ENCODE results near the gene KIAA0232.

KIAA0232 gene

GRCh38 chr4:6746721-6747293 lies 35.7 kb upstream of the KIAA0232 start:
- no peaks in the 10 kb centered on the region for H3K9me3 ChIP-seq (ENCODE audit: insufficient read depth, low read length)
- no peak overlapping the region for H3K4me2 ChIP-seq (ENCODE audit: low read length)
- no peak overlapping the region for H3K9ac ChIP-seq (ENCODE audit: low read length)
- no peaks in the 10 kb centered on the region for H3K4me1 ChIP-seq (ENCODE audit: low read length)
- no peaks in the 10 kb centered on the region; the same call in 1 of the 2 replicates for H3K27me3 ChIP-seq (ENCODE audit: low read depth, low read length)
- H3K4me3 ChIP-seq (ENCODE audit: low read length) = no peak overlapping the region
- no peak overlapping the region for H2AFZ ChIP-seq (ENCODE audit: low read depth, low read length)
- H4K20me1 ChIP-seq (ENCODE audit: insufficient read depth, low read length) = no peaks in the 10 kb centered on the region
- TF ChIP-seq EZH2phosphoT487 (IDR thresholded peaks at IDR 0.05; ENCODE audit: low read depth) (no peak), CTCF (IDR thresholded peaks at IDR 0.05; ENCODE audit: low read depth, low read length) (no peak)
- no peaks in the 10 kb centered on the region for H3K79me2 ChIP-seq (ENCODE audit: low read length)
- H3K36me3 ChIP-seq (replicated peaks; ENCODE audit: low read depth, low read length) = no peaks in the 10 kb centered on the region
- H3K27ac ChIP-seq (ENCODE audit: low read length) = no peak overlapping the region

- H3K4me2 ChIP-seq (ENCODE audit: low read length) = no peak overlapping the region
- no peak overlapping the region for H3K4me3 ChIP-seq (ENCODE audit: low read length)
- H3K4me1 ChIP-seq (ENCODE audit: low read length) = no peaks in the 10 kb centered on the region
- no peaks in the 10 kb centered on the region for H4K20me1 ChIP-seq (ENCODE audit: insufficient read depth, low read length)
- no peak for TF ChIP-seq EZH2phosphoT487 (IDR thresholded peaks at IDR 0.05; ENCODE audit: low read depth)
- no peak for TF ChIP-seq CTCF (IDR thresholded peaks at IDR 0.05; ENCODE audit: low read depth, low read length)
- no peak overlapping the region for H2AFZ ChIP-seq (ENCODE audit: low read depth, low read length)
- no peaks in the 10 kb centered on the region for H3K79me2 ChIP-seq (ENCODE audit: low read length)
- no peaks in the 10 kb centered on the region; the same call in 1 of the 2 replicates for H3K27me3 ChIP-seq (ENCODE audit: low read depth, low read length)
- H3K9me3 ChIP-seq (ENCODE audit: insufficient read depth, low read length) = no peaks in the 10 kb centered on the region
- no peaks in the 10 kb centered on the region for H3K36me3 ChIP-seq (replicated peaks; ENCODE audit: low read depth, low read length)
- no peak overlapping the region for H3K27ac ChIP-seq (ENCODE audit: low read length)
- H3K9ac ChIP-seq (ENCODE audit: low read length) = no peak overlapping the region
Observed at GRCh38 chr4:6747294-6748051, 35.1 kb upstream of the KIAA0232 start.

- TF ChIP-seq EZH2phosphoT487 (IDR thresholded peaks at IDR 0.05; ENCODE audit: low read depth) (no peak), CTCF (IDR thresholded peaks at IDR 0.05; ENCODE audit: low read depth, low read length) (no peak)
- Histone ChIP-seq H2AFZ (ENCODE audit: low read depth, low read length) (no peak overlapping the region), H3K27ac (ENCODE audit: low read length) (no peak overlapping the region)
Observed at GRCh38 chr4:6748286-6748685, 34.2 kb upstream of the KIAA0232 start.

GRCh38 chr4:6749340-6750171 lies 33.0 kb upstream of the KIAA0232 start:
- H3K36me3 ChIP-seq (replicated peaks; ENCODE audit: low read depth, low read length) = no peaks in the 10 kb centered on the region
- no peak overlapping the region for H3K4me2 ChIP-seq (ENCODE audit: low read length)
- no peaks in the 10 kb centered on the region for H3K9me3 ChIP-seq (ENCODE audit: insufficient read depth, low read length)
- H3K4me3 ChIP-seq (ENCODE audit: low read length) = no peak overlapping the region
- no peaks in the 10 kb centered on the region for H3K79me2 ChIP-seq (ENCODE audit: low read length)
- H4K20me1 ChIP-seq (ENCODE audit: insufficient read depth, low read length) = no peaks in the 10 kb centered on the region
- no peak overlapping the region for H3K9ac ChIP-seq (ENCODE audit: low read length)
- no peak overlapping the region for H3K27ac ChIP-seq (ENCODE audit: low read length)
- H3K4me1 ChIP-seq (ENCODE audit: low read length) = no peaks in the 10 kb centered on the region
- no peak for TF ChIP-seq CTCF (IDR thresholded peaks at IDR 0.05; ENCODE audit: low read depth, low read length)
- TF ChIP-seq EZH2phosphoT487 (IDR thresholded peaks at IDR 0.05; ENCODE audit: low read depth) = no peak
- H2AFZ ChIP-seq (ENCODE audit: low read depth, low read length) = no peak overlapping the region
- H3K27me3 ChIP-seq (ENCODE audit: low read depth, low read length) = no peaks in the 10 kb centered on the region; the same call in 1 of the 2 replicates

More at GRCh38 chr4:6748286-6748685, 34.2 kb upstream of the KIAA0232 start:
- H4K20me1 ChIP-seq (ENCODE audit: insufficient read depth, low read length) = no peaks in the 10 kb centered on the region
- H3K4me3 ChIP-seq (ENCODE audit: low read length) = no peak overlapping the region
- H3K27me3 ChIP-seq (ENCODE audit: low read depth, low read length) = no peaks in the 10 kb centered on the region; the same call in 1 of the 2 replicates
- no peaks in the 10 kb centered on the region for H3K4me1 ChIP-seq (ENCODE audit: low read length)
- H3K9ac ChIP-seq (ENCODE audit: low read length) = no peak overlapping the region
- H3K9me3 ChIP-seq (ENCODE audit: insufficient read depth, low read length) = no peaks in the 10 kb centered on the region
- no peaks in the 10 kb centered on the region for H3K79me2 ChIP-seq (ENCODE audit: low read length)
- no peak overlapping the region for H3K4me2 ChIP-seq (ENCODE audit: low read length)
- H3K36me3 ChIP-seq (replicated peaks; ENCODE audit: low read depth, low read length) = no peaks in the 10 kb centered on the region

Data from OCI-LY3 (cell line).